Right atrium auricular region (tissue), 2 donors: ENCODE data around the gene SLC16A12. TPM values are rescaled to one million over a fixed set of nuclear protein-coding genes. Genes with fewer than 3 reads are reported as not detected.
A peak's percentile ranks its signal among the peaks of the same experiment; 100 is the strongest.

Experiments
- DNase-seq: peaks from one replicate; pipeline ENCODE4 v3.0.0-alpha.2; 2019; ENCODE audit warnings: low spot score
- H3K27ac ChIP-seq, 2 donors: fragments of 200-600 bp; sonication (generic); 1 replicate in 1 of 2; 2 replicates in 1 of 2; pipeline ENCODE4 v1.5.1; 2016 to 2019
- H3K27me3 ChIP-seq, 2 donors: fragments of 200-600 bp; sonication (generic); one replicate each; pipeline versions ENCODE4 v1.5.1 to v1.6.0; 2017 to 2019
- H3K36me3 ChIP-seq: fragments of 200-600 bp; sonication (generic); one replicate; pipeline ENCODE4 v1.5.1; 2016
- H3K4me1 ChIP-seq, 2 donors: fragments of 200-600 bp; sonication (generic); one replicate each; pipeline versions ENCODE4 v1.5.1 to v1.6.0; 2017 to 2019
- H3K4me3 ChIP-seq, 2 donors: fragments of 200-600 bp; sonication (generic); 1 replicate in 1 of 2; 2 replicates in 1 of 2; pipeline ENCODE4 v1.5.1; 2017 to 2019; ENCODE audit warnings: mild to moderate bottlenecking in 1 of 2, moderate library complexity in 1 of 2
- H3K9me3 ChIP-seq, 2 donors: fragments of 200-600 bp; sonication (generic); one replicate each; pipeline ENCODE4 v1.5.1; 2019
- total RNA-seq, 2 donors: library from RNA; depleted of rRNA; stranded (reverse); fragments of >200 nt; gene quantifications; one replicate each; pipeline ENCODE4 v1.1.0, GENCODE V29; 2016
- TF ChIP-seq, protein P1 (sequence below), 2 donors: fragments of 200-600 bp; sonication (generic); IDR thresholded peaks; one replicate each; pipeline ENCODE4 v1.5.1; 2019; ENCODE audit warnings: antibody characterized with exemption in 2 of 2

Gene SLC16A12
- total RNA-seq, 2 donors from 2014 or later: 6.0 to 10.0 TPM

DNA sequence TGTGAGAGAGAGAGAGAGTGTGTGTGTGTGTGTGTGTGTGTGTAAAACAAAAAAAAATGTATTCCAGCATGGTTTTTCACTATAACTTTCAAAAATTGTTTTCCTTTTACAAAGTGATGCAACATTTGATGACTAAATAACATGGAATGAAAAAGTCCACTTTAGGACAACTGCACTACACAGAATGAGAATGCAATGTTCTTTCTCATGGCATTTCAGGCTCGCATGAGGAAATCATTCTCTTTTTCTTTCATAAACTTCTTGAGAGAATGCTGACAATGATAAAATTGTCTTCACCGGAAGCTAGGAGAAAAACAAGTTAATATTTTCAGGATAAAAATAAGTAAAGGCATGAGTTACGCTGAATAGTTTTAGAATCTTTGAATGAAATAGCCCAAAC, 53.7 kb downstream of the SLC16A12 start:
- Histone ChIP-seq H3K4me3 (no peak overlapping the region), H3K27ac (peak overlapping the region; percentile 75 to 91), H3K36me3 (no peaks in the 10 kb centered on the region), H3K27me3 (no peaks in the 10 kb centered on the region), H3K4me1 (peaks cover 0 to 62% of the 10 kb centered on the region in 2 donors), H3K9me3 (no peaks in the 10 kb centered on the region)
- TF ChIP-seq, protein P1, sequence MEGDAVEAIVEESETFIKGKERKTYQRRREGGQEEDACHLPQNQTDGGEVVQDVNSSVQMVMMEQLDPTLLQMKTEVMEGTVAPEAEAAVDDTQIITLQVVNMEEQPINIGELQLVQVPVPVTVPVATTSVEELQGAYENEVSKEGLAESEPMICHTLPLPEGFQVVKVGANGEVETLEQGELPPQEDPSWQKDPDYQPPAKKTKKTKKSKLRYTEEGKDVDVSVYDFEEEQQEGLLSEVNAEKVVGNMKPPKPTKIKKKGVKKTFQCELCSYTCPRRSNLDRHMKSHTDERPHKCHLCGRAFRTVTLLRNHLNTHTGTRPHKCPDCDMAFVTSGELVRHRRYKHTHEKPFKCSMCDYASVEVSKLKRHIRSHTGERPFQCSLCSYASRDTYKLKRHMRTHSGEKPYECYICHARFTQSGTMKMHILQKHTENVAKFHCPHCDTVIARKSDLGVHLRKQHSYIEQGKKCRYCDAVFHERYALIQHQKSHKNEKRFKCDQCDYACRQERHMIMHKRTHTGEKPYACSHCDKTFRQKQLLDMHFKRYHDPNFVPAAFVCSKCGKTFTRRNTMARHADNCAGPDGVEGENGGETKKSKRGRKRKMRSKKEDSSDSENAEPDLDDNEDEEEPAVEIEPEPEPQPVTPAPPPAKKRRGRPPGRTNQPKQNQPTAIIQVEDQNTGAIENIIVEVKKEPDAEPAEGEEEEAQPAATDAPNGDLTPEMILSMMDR (IDR thresholded peaks at IDR 0.05): no peak
- DNase-seq: no peak

- no peak for DNase-seq
- H3K4me1 ChIP-seq: peaks cover 0 to 79% of the 10 kb centered on the region in 2 donors
These were observed 55.5 kb downstream of the SLC16A12 start for GRCh38 chr10:89479771-89480446.

GRCh38 chr10:89478739-89479654, 56.4 kb downstream of the SLC16A12 start:
- H3K27ac ChIP-seq: peak overlapping the region; percentile 75 to 91
- H3K4me1 ChIP-seq: peaks cover 0 to 88% of the 10 kb centered on the region in 2 donors
- H3K36me3 ChIP-seq: no peaks in the 10 kb centered on the region
- no peak for DNase-seq
- no peaks in the 10 kb centered on the region for H3K9me3 ChIP-seq
- TF ChIP-seq, protein P1 (IDR thresholded peaks at IDR 0.05): no peak
- no peaks in the 10 kb centered on the region for H3K27me3 ChIP-seq
- no peak overlapping the region for H3K4me3 ChIP-seq

More at GRCh38 chr10:89479771-89480446, 55.5 kb downstream of the SLC16A12 start:
- Histone ChIP-seq H3K4me3 (no peak overlapping the region), H3K9me3 (no peaks in the 10 kb centered on the region), H3K36me3 (no peaks in the 10 kb centered on the region), H3K27ac (peak overlapping the region; percentile 75 to 91), H3K27me3 (no peaks in the 10 kb centered on the region)
- TF ChIP-seq, protein P1 (IDR thresholded peaks at IDR 0.05): no peak

DNA sequence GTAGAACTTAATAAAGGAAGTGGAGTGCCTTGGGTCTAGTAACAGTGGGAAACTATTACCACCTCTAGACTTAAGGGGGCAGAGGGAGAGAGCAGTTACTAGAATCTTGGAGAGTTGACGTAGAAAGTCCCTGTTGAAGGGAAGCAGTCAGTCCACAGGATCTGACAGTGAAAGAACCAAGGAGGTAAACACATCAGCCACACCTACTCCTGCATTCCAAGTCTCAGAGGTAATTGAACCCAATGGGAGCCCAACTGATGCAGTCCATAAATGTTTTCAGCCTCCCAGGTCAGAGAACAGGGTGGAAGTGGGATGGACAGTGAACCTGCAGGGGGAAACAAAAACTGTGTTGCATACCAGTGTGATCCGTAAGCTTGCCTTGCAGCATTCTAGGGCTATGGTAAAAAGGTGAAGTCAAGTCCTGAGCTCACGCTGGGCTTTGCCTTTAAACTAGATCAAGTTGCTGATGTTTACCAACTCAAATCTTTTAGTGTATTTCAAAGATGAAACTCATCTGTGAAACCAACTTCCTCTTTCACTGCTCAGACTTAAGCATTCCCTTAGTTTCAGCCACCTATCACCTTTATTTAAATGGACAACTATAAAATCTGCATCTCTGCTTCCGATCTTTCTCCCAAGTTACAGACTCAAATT, 57.2 kb downstream of the SLC16A12 start:
- peak overlapping the region; percentile 75 to 91 for H3K27ac ChIP-seq
- no peaks in the 10 kb centered on the region for H3K27me3 ChIP-seq
- no peak for DNase-seq
- TF ChIP-seq, protein P1 (IDR thresholded peaks at IDR 0.05): no peak
- no peaks in the 10 kb centered on the region for H3K9me3 ChIP-seq
- no peak overlapping the region for H3K4me3 ChIP-seq
- peaks cover 0 to 88% of the 10 kb centered on the region in 2 donors for H3K4me1 ChIP-seq
- no peaks in the 10 kb centered on the region for H3K36me3 ChIP-seq

GRCh38 chr10:89476150-89476549, 59.2 kb downstream of the SLC16A12 start:
- DNase-seq: no peak
- no peaks in the 10 kb centered on the region for H3K36me3 ChIP-seq
- peak overlapping the region; percentile 73 to 91 for H3K27ac ChIP-seq
- H3K9me3 ChIP-seq: no peaks in the 10 kb centered on the region
- no peaks in the 10 kb centered on the region for H3K27me3 ChIP-seq
- H3K4me3 ChIP-seq: no peak overlapping the region
- H3K4me1 ChIP-seq: peaks cover 0 to 78% of the 10 kb centered on the region in 2 donors
- TF ChIP-seq, protein P1 (IDR thresholded peaks at IDR 0.05): no peak
